HepG2 (cell line): Measurements from ENCODE around the gene BARX2. TPM values are rescaled to one million over a fixed set of nuclear protein-coding genes. Genes with fewer than 3 reads are reported as not detected.

ENCODE experiments used
- ATAC-seq: fragments of 200-7000 bp; cut with Tn5 transposase; 3 replicates; pipeline ENCODE4 v1.9.1; 2020; ENCODE audit warnings: mild to moderate bottlenecking, moderate library complexity
- BruUV-seq: library from RNA; stranded (reverse); fragments of 400-500 nt; replicated peaks from 2 replicates; lab custom pipeline; 2021; lab: Mats Ljungman, UMichigan
- CTCF ChIA-PET: fragments of 300-600 bp; formaldehyde crosslinking; extraction: SDS; loops from one replicate; lab custom pipeline; 2021; ENCODE audit warnings: low total read pairs, inconsistent platforms, low intra/inter-chr PET ratio; lab: Yijun Ruan, JAX
- POLR2A ChIA-PET: fragments of 350-600 bp; sonication (Branson Sonifier 250); formaldehyde crosslinking; loops from one replicate; lab custom pipeline; 2020; ENCODE audit warnings: antibody characterized with exemption, inconsistent platforms; lab: Yijun Ruan, JAX
- DNase-seq: peaks from one replicate; pipeline ENCODE4 v3.0.0-alpha.2; 2015; ENCODE audit warnings: low spot score
- FAIRE-seq: peaks from 3 replicates; lab custom pipeline; 2011; peaks lifted over from hg19 to GRCh38; lab: Jason Lieb, UNC
- H2AFZ ChIP-seq: one replicate; pipeline ENCODE4 v1.6.1; 2011; ENCODE audit warnings: low read length, inconsistent platforms
- H3K27ac ChIP-seq: fragments of 300-600 bp; 3 replicates; pipeline ENCODE4 v1.8.0; 2011; ENCODE audit warnings: mixed run types, mild to moderate bottlenecking, mixed read lengths, low read length, inconsistent platforms; ENCODE audit not compliant: insufficient read depth; ENCODE audit errors: extremely low read length
- H3K27me3 ChIP-seq, 2 experiments: fragments of 200-600 bp in 1 of 2; 2 replicates in 1 of 2; 3 replicates in 1 of 2; pipeline versions ENCODE4 v1.6.0 to v1.8.0; 2011; ENCODE audit warnings: low read length in 2 of 2, mild to moderate bottlenecking in 2 of 2, moderate library complexity in 2 of 2, inconsistent platforms in 1 of 2; ENCODE audit not compliant: insufficient read depth in 2 of 2, control insufficient read depth in 1 of 2
- H3K36me3 ChIP-seq, 2 experiments: fragments of 200-600 bp in 1 of 2; replicated peaks in 1 of 2; 2 replicates in 1 of 2; 3 replicates in 1 of 2; pipeline versions ENCODE4 v1.5.1 to v1.8.0; 2011; ENCODE audit warnings: low read length in 2 of 2, inconsistent platforms in 1 of 2; ENCODE audit not compliant: insufficient read depth in 2 of 2, control insufficient read depth in 1 of 2
- H3K4me1 ChIP-seq: 2 replicates; pipeline ENCODE4 v1.5.1; 2012; ENCODE audit warnings: low read length, inconsistent platforms; ENCODE audit not compliant: insufficient read depth
- H3K4me2 ChIP-seq: 2 replicates; pipeline ENCODE4 v1.6.0; 2011; ENCODE audit warnings: low read depth, low read length, inconsistent platforms
- H3K4me3 ChIP-seq, 3 experiments: fragments of 200-600 bp in 1 of 3; sonication (generic), shearing (Covaris generic) in 1 of 3; replicated peaks in 1 of 3; 2 replicates each; pipeline ENCODE4 v1.5.1; 2011 to 2016; ENCODE audit warnings: low read length in 3 of 3, inconsistent platforms in 2 of 3, low read depth in 2 of 3, mild to moderate bottlenecking in 2 of 3, control low read depth in 1 of 3, mixed read lengths in 1 of 3; ENCODE audit not compliant: insufficient read depth in 1 of 3
- H3K79me2 ChIP-seq: one replicate; pipeline ENCODE4 v1.6.1; 2011; ENCODE audit warnings: low read length, inconsistent platforms; ENCODE audit not compliant: insufficient read depth
- H3K9ac ChIP-seq: 2 replicates; pipeline ENCODE4 v1.6.0; 2011; ENCODE audit warnings: mild to moderate bottlenecking, low read depth, low read length, inconsistent platforms; ENCODE audit not compliant: insufficient read depth
- H3K9me3 ChIP-seq: 2 replicates; pipeline ENCODE4 v1.5.1; 2012; ENCODE audit warnings: mild to moderate bottlenecking, low read length
- H4K20me1 ChIP-seq: 2 replicates; pipeline ENCODE4 v1.6.0; 2011; ENCODE audit warnings: inconsistent platforms, mild to moderate bottlenecking, low read length, moderate library complexity; ENCODE audit not compliant: insufficient read depth
- EZH2 ChIP-seq: conservative IDR thresholded peaks from 2 replicates; pipeline ENCODE4 v1.6.1; 2012; ENCODE audit warnings: mild to moderate bottlenecking, low read depth, low read length, moderate library complexity
- ZFP90 ChIP-seq: sonication (generic); formaldehyde crosslinking; IDR thresholded peaks from 2 replicates; pipeline ENCODE4 v1.8.0; 2022; ENCODE audit warnings: missing genetic modification reagents, mild to moderate bottlenecking, inconsistent platforms, borderline replicate concordance
- ZNF501 ChIP-seq: sonication (generic); formaldehyde crosslinking; IDR thresholded peaks from 2 replicates; pipeline ENCODE4 v1.5.1; 2020; ENCODE audit warnings: mild to moderate bottlenecking, moderate library complexity, missing genetic modification reagents
- WGBS: methylation state at CpG from one replicate; pipeline ENCODE4 v1.1.6; 2017; ENCODE audit warnings: low lambda C conversion rate; 5-methylcytosine and 5-hydroxymethylcytosine counted together
- in situ Hi-C: cut with HindIII; loops from 2 replicates; pipeline ENCODE4 v1.10.0; 2017; ENCODE audit warnings: low pct_unique_long_range_greater_than_20kb; ENCODE audit not compliant: extremely low pct_ligation_motif_present
- intact Hi-C: fragments of 100-400 bp; cut with micrococcal nuclease; formaldehyde crosslinking; loops from one replicate; pipeline ENCODE4 v1.10.0; 2022; ENCODE audit not compliant: unreplicated experiment
- polyA plus RNA-seq, 8 experiments: library from polyadenylated mRNA; depleted of rRNA in 3 of 8; stranded (reverse) in 7 of 8; unstranded in 1 of 8; fragments of >200 nt; fragmentation: Illumina TruSeq in 4 of 8; extraction: Trizol in 4 of 8; gene quantifications; 2 replicates each; pipeline versions ENCODE4 v1.2.1 to v1.2.3, GENCODE V29; 2011 to 2016; ENCODE audit warnings: low read depth in 4 of 8, missing spikeins in 1 of 8, mixed read lengths in 1 of 8; ENCODE audit not compliant: insufficient read depth in 1 of 8
- total RNA-seq, 5 experiments: library from RNA; depleted of rRNA; stranded (reverse); fragments of >200 nt; fragmentation: Illumina TruSeq; extraction: Trizol; gene quantifications; 2 replicates each; pipeline ENCODE4 v1.2.3, GENCODE V29; 2016; ENCODE audit warnings: low read depth in 1 of 5
- TF ChIP-seq, protein P1 (sequence below): sonication (generic); formaldehyde crosslinking; IDR thresholded peaks from 2 replicates; pipeline ENCODE4 v1.4.0; 2020; ENCODE audit warnings: mild to moderate bottlenecking, missing genetic modification reagents
- TF ChIP-seq, protein P2 (sequence below): sonication (generic); formaldehyde crosslinking; IDR thresholded peaks from 2 replicates; pipeline ENCODE4 v1.4.0; 2020; ENCODE audit warnings: mild to moderate bottlenecking, low read depth, missing genetic modification reagents
- TF ChIP-seq, protein P3 (sequence below): sonication (generic); formaldehyde crosslinking; IDR thresholded peaks from 2 replicates; pipeline ENCODE4 v1.5.1; 2020; ENCODE audit warnings: mild to moderate bottlenecking, missing genetic modification reagents, moderate library complexity

Gene BARX2
- total and polyA plus RNA-seq, 2 of the 13 experiments (the other 11 are each of a cell fraction or from before 2014, with no cell fraction given): not detected

DNA sequence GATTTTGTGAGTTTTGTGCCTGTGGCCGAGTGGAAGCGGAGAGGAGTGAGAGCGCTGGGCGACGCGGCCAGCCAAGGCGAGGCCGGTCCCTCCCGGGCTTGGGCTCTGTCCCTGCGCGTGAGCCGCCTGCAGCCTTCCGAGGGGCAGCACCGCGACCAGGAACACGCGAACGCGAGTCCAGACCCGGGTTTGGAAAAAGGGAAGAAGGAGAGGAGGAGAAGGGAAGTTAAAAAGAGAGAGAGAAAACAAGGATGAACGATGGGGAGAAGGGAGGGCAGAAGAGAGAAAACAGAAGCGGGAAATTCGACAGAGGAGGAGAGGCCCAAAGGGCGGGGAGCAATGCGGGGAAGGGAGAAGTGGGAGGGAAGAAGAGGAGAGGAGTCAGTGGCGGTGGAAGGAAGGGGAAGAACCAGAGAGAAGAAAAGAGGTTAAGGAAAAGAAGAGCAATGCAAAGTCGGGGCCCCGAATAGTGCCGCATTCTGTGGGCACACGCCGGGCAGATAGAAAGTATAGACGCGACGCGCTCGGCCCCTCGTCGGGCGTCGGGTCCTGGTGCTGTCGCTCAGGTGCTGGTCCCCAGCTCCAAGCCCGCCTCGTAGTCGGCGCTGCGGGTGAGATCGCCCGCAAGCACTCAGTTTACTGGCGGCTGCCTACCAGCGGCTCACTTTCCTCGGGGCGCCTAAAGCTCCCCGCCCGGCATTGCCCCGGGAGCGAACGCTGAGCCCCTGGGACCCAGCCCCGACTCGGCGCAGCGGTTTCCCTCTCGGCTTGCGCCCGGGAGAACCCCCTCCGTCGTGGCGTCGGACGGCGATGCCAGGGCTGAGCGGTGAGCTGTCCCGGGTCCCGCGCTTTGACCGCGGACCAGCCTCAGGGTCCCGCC, 2.8 kb upstream of the BARX2 start:
- in situ Hi-C loops (no loop called here), intact Hi-C loops (no loop called here)
- CTCF ChIA-PET: no interaction called here
- H3K79me2 ChIP-seq: no peaks in the 10 kb centered on the region
- H3K9ac ChIP-seq: no peak overlapping the region
- no peak for FAIRE-seq
- ATAC-seq: peak; percentile 16; the same call in 1 of the 3 replicates
- no peak overlapping the region for H3K27ac ChIP-seq
- H3K4me2 ChIP-seq: peak overlapping the region; percentile 49; the same call in 1 of the 2 replicates
- no peak overlapping the region for H2AFZ ChIP-seq
- no peaks in the 10 kb centered on the region for H3K9me3 ChIP-seq
- TF ChIP-seq, protein P1, sequence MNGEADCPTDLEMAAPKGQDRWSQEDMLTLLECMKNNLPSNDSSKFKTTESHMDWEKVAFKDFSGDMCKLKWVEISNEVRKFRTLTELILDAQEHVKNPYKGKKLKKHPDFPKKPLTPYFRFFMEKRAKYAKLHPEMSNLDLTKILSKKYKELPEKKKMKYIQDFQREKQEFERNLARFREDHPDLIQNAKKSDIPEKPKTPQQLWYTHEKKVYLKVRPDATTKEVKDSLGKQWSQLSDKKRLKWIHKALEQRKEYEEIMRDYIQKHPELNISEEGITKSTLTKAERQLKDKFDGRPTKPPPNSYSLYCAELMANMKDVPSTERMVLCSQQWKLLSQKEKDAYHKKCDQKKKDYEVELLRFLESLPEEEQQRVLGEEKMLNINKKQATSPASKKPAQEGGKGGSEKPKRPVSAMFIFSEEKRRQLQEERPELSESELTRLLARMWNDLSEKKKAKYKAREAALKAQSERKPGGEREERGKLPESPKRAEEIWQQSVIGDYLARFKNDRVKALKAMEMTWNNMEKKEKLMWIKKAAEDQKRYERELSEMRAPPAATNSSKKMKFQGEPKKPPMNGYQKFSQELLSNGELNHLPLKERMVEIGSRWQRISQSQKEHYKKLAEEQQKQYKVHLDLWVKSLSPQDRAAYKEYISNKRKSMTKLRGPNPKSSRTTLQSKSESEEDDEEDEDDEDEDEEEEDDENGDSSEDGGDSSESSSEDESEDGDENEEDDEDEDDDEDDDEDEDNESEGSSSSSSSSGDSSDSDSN: no peak
- TF ChIP-seq, protein P2, sequence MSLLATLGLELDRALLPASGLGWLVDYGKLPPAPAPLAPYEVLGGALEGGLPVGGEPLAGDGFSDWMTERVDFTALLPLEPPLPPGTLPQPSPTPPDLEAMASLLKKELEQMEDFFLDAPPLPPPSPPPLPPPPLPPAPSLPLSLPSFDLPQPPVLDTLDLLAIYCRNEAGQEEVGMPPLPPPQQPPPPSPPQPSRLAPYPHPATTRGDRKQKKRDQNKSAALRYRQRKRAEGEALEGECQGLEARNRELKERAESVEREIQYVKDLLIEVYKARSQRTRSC (CRISPR knock-in tag): no peak
- TF ChIP-seq ZFP90 (CRISPR knock-in tag) (no peak), ZNF501 (CRISPR knock-in tag) (no peak), EZH2 (peak; percentile 96)
- TF ChIP-seq, protein P3, sequence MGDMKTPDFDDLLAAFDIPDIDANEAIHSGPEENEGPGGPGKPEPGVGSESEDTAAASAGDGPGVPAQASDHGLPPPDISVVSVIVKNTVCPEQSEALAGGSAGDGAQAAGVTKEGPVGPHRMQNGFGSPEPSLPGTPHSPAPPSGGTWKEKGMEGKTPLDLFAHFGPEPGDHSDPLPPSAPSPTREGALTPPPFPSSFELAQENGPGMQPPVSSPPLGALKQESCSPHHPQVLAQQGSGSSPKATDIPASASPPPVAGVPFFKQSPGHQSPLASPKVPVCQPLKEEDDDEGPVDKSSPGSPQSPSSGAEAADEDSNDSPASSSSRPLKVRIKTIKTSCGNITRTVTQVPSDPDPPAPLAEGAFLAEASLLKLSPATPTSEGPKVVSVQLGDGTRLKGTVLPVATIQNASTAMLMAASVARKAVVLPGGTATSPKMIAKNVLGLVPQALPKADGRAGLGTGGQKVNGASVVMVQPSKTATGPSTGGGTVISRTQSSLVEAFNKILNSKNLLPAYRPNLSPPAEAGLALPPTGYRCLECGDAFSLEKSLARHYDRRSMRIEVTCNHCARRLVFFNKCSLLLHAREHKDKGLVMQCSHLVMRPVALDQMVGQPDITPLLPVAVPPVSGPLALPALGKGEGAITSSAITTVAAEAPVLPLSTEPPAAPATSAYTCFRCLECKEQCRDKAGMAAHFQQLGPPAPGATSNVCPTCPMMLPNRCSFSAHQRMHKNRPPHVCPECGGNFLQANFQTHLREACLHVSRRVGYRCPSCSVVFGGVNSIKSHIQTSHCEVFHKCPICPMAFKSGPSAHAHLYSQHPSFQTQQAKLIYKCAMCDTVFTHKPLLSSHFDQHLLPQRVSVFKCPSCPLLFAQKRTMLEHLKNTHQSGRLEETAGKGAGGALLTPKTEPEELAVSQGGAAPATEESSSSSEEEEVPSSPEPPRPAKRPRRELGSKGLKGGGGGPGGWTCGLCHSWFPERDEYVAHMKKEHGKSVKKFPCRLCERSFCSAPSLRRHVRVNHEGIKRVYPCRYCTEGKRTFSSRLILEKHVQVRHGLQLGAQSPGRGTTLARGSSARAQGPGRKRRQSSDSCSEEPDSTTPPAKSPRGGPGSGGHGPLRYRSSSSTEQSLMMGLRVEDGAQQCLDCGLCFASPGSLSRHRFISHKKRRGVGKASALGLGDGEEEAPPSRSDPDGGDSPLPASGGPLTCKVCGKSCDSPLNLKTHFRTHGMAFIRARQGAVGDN (CRISPR knock-in tag): peak; percentile 27; the same call in 1 of the 2 replicates
- POLR2A ChIA-PET: interaction anchor here (0.5 kb wide), 1 partner anchor 1949 kb away, joined by 3 read pairs; no protein-coding TSS in a partner anchor
- H3K4me3 ChIP-seq: peak overlapping the region in 1 of 3 experiments; percentile 33; a peak in 1 of 6 replicates
- no peaks in the 10 kb centered on the region for H3K36me3 ChIP-seq
- no TSS peak for BruUV-seq
- H4K20me1 ChIP-seq: 0 out of 2 replicates have a peak, but pooled peaks cover 5% of the 10 kb centered on the region
- H3K27me3 ChIP-seq: peaks cover 10 to 88% of the 10 kb centered on the region in 2 experiments
- H3K4me1 ChIP-seq: no peaks in the 10 kb centered on the region
- 32% methylated on average over 41 of the region's 77 CpGs for WGBS
- no peak for DNase-seq
